ENCODE measurements around the gene CAPZA1.
A peak's percentile ranks its signal among the peaks of the same experiment; 100 is the strongest.

- no peak for TF ChIP-seq EZH2 (IDR thresholded peaks at IDR 0.05)
- TF ChIP-seq POLR2AphosphoS5 (IDR thresholded peaks at IDR 0.05; ENCODE audit: borderline replicate concordance, low read depth, low read length), result peak; percentile 91
These were observed 713 bp upstream of the CAPZA1 start, which contains the start of gene ST7L for GRCh38 chr1:112618721-112619517.

Measured in SK-N-MC (cell line).